B cell (primary cell): ENCODE data around the gene APBB3. TPM values are rescaled to one million over a fixed set of nuclear protein-coding genes. Genes with fewer than 3 reads are reported as not detected.

Experiments
- ATAC-seq: fragments of 200-7000 bp; cut with Tn5 transposase; one replicate; pipeline ENCODE4 v1.10.0; 2021; ENCODE audit warnings: low read depth, mild to moderate bottlenecking, moderate number of reproducible peaks, moderate library complexity
- CTCF ChIA-PET: fragments of 350-600 bp; sonication (Branson Sonifier 250); formaldehyde crosslinking; loops from one replicate; lab custom pipeline; 2021; ENCODE audit warnings: antibody characterized with exemption, inconsistent platforms; lab: Charles Lee
- POLR2A ChIA-PET: fragments of 350-600 bp; sonication (Branson Sonifier 250); formaldehyde crosslinking; loops from one replicate; lab custom pipeline; 2021; ENCODE audit warnings: antibody characterized with exemption; lab: Charles Lee
- DNase-seq: peaks from one replicate; pipeline ENCODE4 v3.0.0; 2013
- H2AFZ ChIP-seq: 2 replicates; pipeline ENCODE4 v1.6.1; 2012; ENCODE audit warnings: mild to moderate bottlenecking, low read depth, low read length; ENCODE audit not compliant: insufficient read depth, poor library complexity, severe bottlenecking
- H3K27ac ChIP-seq, 2 donors: 1 replicate in 1 of 2; 2 replicates in 1 of 2; pipeline ENCODE4 v1.5.1; 2012 to 2013; ENCODE audit warnings: low read length in 2 of 2, mild to moderate bottlenecking in 2 of 2, moderate library complexity in 1 of 2
- H3K27me3 ChIP-seq, 4 experiments: fragments of 200-600 bp in 1 of 4; sonication (generic) in 1 of 4; replicated peaks in 1 of 4; 1 replicate in 2 of 4; 2 replicates in 2 of 4; pipeline versions ENCODE4 v1.6.1 to v1.7.0; 2013 to 2016; ENCODE audit warnings: low read length in 3 of 4, mild to moderate bottlenecking in 2 of 4, mixed read lengths in 1 of 4, moderate library complexity in 1 of 4; ENCODE audit not compliant: insufficient read depth in 4 of 4, control insufficient read depth in 3 of 4; ENCODE audit errors: control extremely low read depth in 1 of 4
- H3K36me3 ChIP-seq, 2 experiments: replicated peaks in 1 of 2; 1 replicate in 1 of 2; 2 replicates in 1 of 2; pipeline versions ENCODE4 v1.6.1 to v1.7.1; 2013; ENCODE audit warnings: low read length in 1 of 2; ENCODE audit not compliant: insufficient read depth in 2 of 2, control insufficient read depth in 1 of 2; ENCODE audit errors: control extremely low read depth in 1 of 2, extremely low read depth in 1 of 2
- H3K4me1 ChIP-seq, 2 donors: fragments of 200-600 bp in 1 of 2; sonication (generic) in 1 of 2; 1 replicate in 1 of 2; 2 replicates in 1 of 2; pipeline versions ENCODE4 v1.5.1 to v1.6.1; 2013 to 2017; ENCODE audit warnings: low read length in 2 of 2; ENCODE audit not compliant: control insufficient read depth in 2 of 2, insufficient read depth in 2 of 2
- H3K4me2 ChIP-seq: replicated peaks from 2 replicates; pipeline ENCODE3; 2012; ENCODE audit warnings: mild to moderate bottlenecking, low read depth, low read length; ENCODE audit not compliant: poor library complexity, severe bottlenecking
- H3K4me3 ChIP-seq, 5 experiments: fragments of 200-600 bp in 1 of 5; sonication (generic) in 1 of 5; 1 replicate in 3 of 5; 2 replicates in 2 of 5; pipeline versions ENCODE4 v1.5.1 to v1.7.0; 2011 to 2016; ENCODE audit warnings: low read length in 4 of 5, mild to moderate bottlenecking in 4 of 5, low read depth in 2 of 5, control low read depth in 1 of 5, moderate library complexity in 1 of 5; ENCODE audit not compliant: insufficient read depth in 1 of 5; ENCODE audit errors: control extremely low read depth in 1 of 5, extremely low read depth in 1 of 5
- H3K79me2 ChIP-seq: fragments of 200-600 bp; sonication (generic); one replicate; pipeline ENCODE4 v1.6.0; 2016; ENCODE audit warnings: low read length; ENCODE audit not compliant: control insufficient read depth, insufficient read depth
- H3K9ac ChIP-seq: fragments of 200-600 bp; sonication (generic); 2 replicates; pipeline ENCODE4 v1.6.1; 2017; ENCODE audit warnings: mild to moderate bottlenecking, low read length, moderate library complexity
- H3K9me3 ChIP-seq, 3 donors: one replicate each; pipeline versions ENCODE4 v1.6.1 to v1.7.1; 2013; ENCODE audit warnings: low read length in 2 of 3; ENCODE audit not compliant: control insufficient read depth in 2 of 3, insufficient read depth in 1 of 3; ENCODE audit errors: control extremely low read depth in 1 of 3
- H4K20me1 ChIP-seq: 2 replicates; pipeline ENCODE4 v1.6.0; 2012; ENCODE audit warnings: mild to moderate bottlenecking, low read length; ENCODE audit not compliant: insufficient read depth, control insufficient read depth, poor library complexity, severe bottlenecking
- H3K27ac Mint-ChIP-seq: one replicate; pipeline ENCODE4 v1.8.0; 2021; ENCODE audit warnings: mixed read lengths
- H3K27me3 Mint-ChIP-seq: one replicate; pipeline ENCODE4 v1.8.0; 2021; ENCODE audit warnings: mixed read lengths
- H3K4me1 Mint-ChIP-seq: one replicate; pipeline ENCODE4 v1.8.0; 2021; ENCODE audit warnings: mixed read lengths
- H3K4me3 Mint-ChIP-seq: one replicate; pipeline ENCODE4 v1.8.0; 2021; ENCODE audit warnings: mixed read lengths
- H3K9me3 Mint-ChIP-seq: one replicate; pipeline ENCODE4 v1.8.0; 2022; ENCODE audit warnings: mixed read lengths; ENCODE audit not compliant: insufficient read depth
- EZH2 ChIP-seq: IDR thresholded peaks from 2 replicates; pipeline ENCODE4 v1.6.1; 2012; ENCODE audit warnings: borderline replicate concordance, low read depth, mild to moderate bottlenecking, moderate library complexity, low read length; ENCODE audit not compliant: insufficient read depth, poor library complexity, severe bottlenecking
- WGBS: methylation state at CpG from one replicate; pipeline ENCODE4 v1.1.5; 2013; ENCODE audit warnings: missing lambda C conversion rate; ENCODE audit not compliant: insufficient coverage; 5-methylcytosine and 5-hydroxymethylcytosine counted together
- intact Hi-C: fragments of 100-400 bp; cut with micrococcal nuclease; formaldehyde crosslinking; loops from one replicate; pipeline ENCODE4 v1.10.0; 2022
- polyA plus RNA-seq: library from polyadenylated mRNA; depleted of rRNA; stranded (reverse); fragments of >200 nt; gene quantifications from 2 replicates; pipeline ENCODE4 v1.2.3, GENCODE V29; 2012
- total RNA-seq, 2 donors: library from RNA; stranded (reverse); fragments of 120-200 nt in 1 of 2; gene quantifications; 1 replicate in 1 of 2; 2 replicates in 1 of 2; pipeline versions ENCODE4 v1.2.3 to v1.2.4, GENCODE V29; 2013 to 2022
- TF ChIP-seq, protein P1 (sequence below): fragments of 200-600 bp; IDR thresholded peaks from one replicate; pipeline ENCODE4 v1.8.0; 2022; ENCODE audit warnings: antibody characterized with exemption, mild to moderate bottlenecking

APBB3 gene
- total and polyA plus RNA-seq, 2 donors (not counting 1 experiment from before 2014, with no cell fraction given), result 73.9 to 126 TPM

DNA sequence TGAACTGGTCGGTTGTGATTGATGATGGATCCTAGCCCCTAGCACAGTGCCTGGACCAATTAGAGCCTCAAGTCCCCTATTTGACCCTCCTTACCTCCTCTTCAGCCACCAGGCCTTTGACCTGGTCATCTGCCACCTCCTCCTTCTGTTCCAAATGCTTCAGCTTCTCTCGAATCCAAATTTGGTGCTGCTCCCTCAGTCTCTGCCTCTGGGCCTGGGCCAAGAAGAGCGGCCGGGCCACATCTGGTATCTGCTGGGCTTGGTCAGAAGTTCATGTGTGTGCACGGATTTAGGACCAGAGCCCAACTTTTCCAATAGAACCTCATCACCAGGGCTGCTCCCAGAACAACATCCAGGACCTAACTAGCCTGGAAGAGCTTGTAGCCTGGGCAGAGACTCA, 6.7 kb upstream of the APBB3 start:
- Mint-ChIP-seq H3K4me3 (no peak overlapping the region), H3K4me1 (peaks cover 28% of the 10 kb centered on the region), H3K9me3 (no peaks in the 10 kb centered on the region), H3K27me3 (no peaks in the 10 kb centered on the region), H3K27ac (no peak overlapping the region)
- DNase-seq (no peak), ATAC-seq (no peak)
- H2AFZ ChIP-seq, result no peak overlapping the region
- H3K27ac ChIP-seq, result no peak overlapping the region
- peaks cover 8% of the 10 kb centered on the region for H3K79me2 ChIP-seq
- H3K4me3 ChIP-seq, result no peak overlapping the region
- H3K9me3 ChIP-seq, result no peaks in the 10 kb centered on the region
- intact Hi-C loops, result no loop called here
- TF ChIP-seq, protein P1, sequence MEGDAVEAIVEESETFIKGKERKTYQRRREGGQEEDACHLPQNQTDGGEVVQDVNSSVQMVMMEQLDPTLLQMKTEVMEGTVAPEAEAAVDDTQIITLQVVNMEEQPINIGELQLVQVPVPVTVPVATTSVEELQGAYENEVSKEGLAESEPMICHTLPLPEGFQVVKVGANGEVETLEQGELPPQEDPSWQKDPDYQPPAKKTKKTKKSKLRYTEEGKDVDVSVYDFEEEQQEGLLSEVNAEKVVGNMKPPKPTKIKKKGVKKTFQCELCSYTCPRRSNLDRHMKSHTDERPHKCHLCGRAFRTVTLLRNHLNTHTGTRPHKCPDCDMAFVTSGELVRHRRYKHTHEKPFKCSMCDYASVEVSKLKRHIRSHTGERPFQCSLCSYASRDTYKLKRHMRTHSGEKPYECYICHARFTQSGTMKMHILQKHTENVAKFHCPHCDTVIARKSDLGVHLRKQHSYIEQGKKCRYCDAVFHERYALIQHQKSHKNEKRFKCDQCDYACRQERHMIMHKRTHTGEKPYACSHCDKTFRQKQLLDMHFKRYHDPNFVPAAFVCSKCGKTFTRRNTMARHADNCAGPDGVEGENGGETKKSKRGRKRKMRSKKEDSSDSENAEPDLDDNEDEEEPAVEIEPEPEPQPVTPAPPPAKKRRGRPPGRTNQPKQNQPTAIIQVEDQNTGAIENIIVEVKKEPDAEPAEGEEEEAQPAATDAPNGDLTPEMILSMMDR, result no peak
- no peak for TF ChIP-seq EZH2
- H3K36me3 ChIP-seq, result peaks cover 0 to 21% of the 10 kb centered on the region in 2 experiments
- H3K27me3 ChIP-seq, result no peaks in the 10 kb centered on the region
- H3K4me1 ChIP-seq, result peaks cover 17 to 23% of the 10 kb centered on the region in 2 donors
- no peak overlapping the region for H3K9ac ChIP-seq
- ChIA-PET POLR2A (no interaction called here), CTCF (interaction anchor here (1.2 kb wide), 1 partner anchor 149 kb away, joined by 5 read pairs; no protein-coding TSS in a partner anchor)
- H4K20me1 ChIP-seq, result no peaks in the 10 kb centered on the region
- H3K4me2 ChIP-seq, result no peak overlapping the region
- WGBS, result 96% methylated on average over 4 of the region's 5 CpGs

DNA sequence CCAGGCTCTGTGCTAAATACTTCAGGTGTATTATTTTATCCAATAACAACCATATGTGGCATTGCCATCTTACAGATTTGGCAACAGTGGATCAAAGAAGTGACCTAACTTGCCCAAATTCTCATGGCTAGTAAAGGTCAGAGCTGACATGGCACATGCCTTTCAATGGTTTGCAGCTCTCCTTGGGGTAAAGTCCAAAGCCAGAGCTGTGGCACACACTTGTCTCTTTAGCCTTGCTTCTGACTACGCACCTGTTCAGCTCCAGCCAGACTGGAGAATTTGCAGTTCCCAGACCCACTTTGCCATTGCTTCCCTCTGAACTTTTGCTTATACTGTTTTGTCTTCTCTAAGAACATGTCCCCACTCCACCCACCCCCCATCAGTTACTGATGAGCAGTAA, 6.1 kb upstream of the APBB3 start:
- Mint-ChIP-seq H3K27me3 (no peaks in the 10 kb centered on the region), H3K27ac (peak overlapping the region; percentile 66), H3K9me3 (no peaks in the 10 kb centered on the region), H3K4me3 (no peak overlapping the region), H3K4me1 (peaks cover 33% of the 10 kb centered on the region)
- 100% methylated on average over 1 of the region's 1 CpG for WGBS
- intact Hi-C loops, result no loop called here
- H3K9ac ChIP-seq, result no peak overlapping the region
- POLR2A ChIA-PET, result no interaction called here
- no peaks in the 10 kb centered on the region for H3K27me3 ChIP-seq
- peaks cover 9% of the 10 kb centered on the region for H3K79me2 ChIP-seq
- no peak overlapping the region for H2AFZ ChIP-seq
- no peak overlapping the region for H3K4me3 ChIP-seq
- H3K27ac ChIP-seq, result peak overlapping the region in 1 of 2 donors; percentile 24
- no peak overlapping the region for H3K4me2 ChIP-seq
- no peak for DNase-seq
- no peak for ATAC-seq
- TF ChIP-seq, protein P1, result no peak
- TF ChIP-seq EZH2, result no peak
- CTCF ChIA-PET, result interaction anchor here (1.2 kb wide), 1 partner anchor 150 kb away, joined by 5 read pairs; no protein-coding TSS in a partner anchor
- H3K4me1 ChIP-seq, result peaks cover 19 to 29% of the 10 kb centered on the region in 2 donors
- peaks cover 0 to 21% of the 10 kb centered on the region in 2 experiments for H3K36me3 ChIP-seq
- H3K9me3 ChIP-seq, result no peaks in the 10 kb centered on the region
- no peaks in the 10 kb centered on the region for H4K20me1 ChIP-seq
